Erythroblast (primary cell): ENCODE measurements around the gene UBE2I.
"Not testable (repeated sequence)": the region's sequence is repeated elsewhere in the genome, so short reads cannot be mapped to it uniquely, and the experiment has no call there.

ENCODE experiments used
- DNase-seq, 2 experiments: peaks; one replicate each; lab custom pipeline; 2025; lab: John Stamatoyannopoulos, UW
- GATA1 ChIP-seq: IDR thresholded peaks from 2 replicates; pipeline ENCODE4 v1.6.1; 2011; ENCODE audit warnings: low read depth, mild to moderate bottlenecking, control low read depth, low read length, moderate library complexity
- POLR2A ChIP-seq: IDR thresholded peaks from 2 replicates; pipeline ENCODE4 v1.6.1; 2011; ENCODE audit warnings: mild to moderate bottlenecking, low read length

UBE2I gene

DNA sequence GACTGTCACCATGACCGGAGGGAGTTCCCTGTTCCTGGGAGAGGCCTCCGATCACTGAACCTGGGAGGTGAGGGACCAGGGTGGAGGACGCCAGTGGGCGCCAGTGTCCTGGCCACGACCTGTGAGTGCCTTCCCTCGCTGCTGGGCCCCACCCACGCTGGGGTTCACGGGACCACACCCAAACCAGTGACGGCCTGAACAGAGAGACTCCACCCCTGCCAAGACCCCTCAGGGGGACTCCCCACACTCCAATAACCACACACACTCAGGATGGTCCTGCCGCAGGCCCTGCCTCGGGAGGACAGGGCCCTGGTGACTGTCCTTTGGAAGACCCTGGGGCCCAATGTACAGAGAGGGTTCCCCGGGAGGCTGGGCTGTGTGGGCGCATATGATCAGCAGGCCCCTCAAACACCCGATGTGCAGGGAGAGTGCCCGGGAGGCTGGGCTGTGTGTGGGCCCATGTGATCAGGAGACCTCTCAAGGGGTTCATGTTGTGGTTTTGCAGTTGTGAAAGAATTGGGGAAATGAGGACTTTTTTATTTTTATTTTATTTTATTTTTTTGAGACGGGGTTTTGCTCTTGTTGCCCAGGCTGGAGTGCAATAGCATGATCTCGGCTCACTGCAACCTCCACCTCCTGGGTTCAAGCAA lies 27.0 kb upstream of the UBE2I start:
- no peak for DNase-seq
- TF ChIP-seq POLR2A (no peak), GATA1 (no peak)

- TF ChIP-seq POLR2A (no peak), GATA1 (no peak)
- no peak for DNase-seq
Measured at GRCh38 chr16:1283296-1283695, 26.1 kb upstream of the UBE2I start.

- DNase-seq, result no peak
- TF ChIP-seq POLR2A, result no peak
- TF ChIP-seq GATA1, result no peak
Measured at GRCh38 chr16:1283996-1284616, 25.3 kb upstream of the UBE2I start.

GRCh38 chr16:1285669-1286512 lies 23.5 kb upstream of the UBE2I start:
- DNase-seq, result no peak
- TF ChIP-seq POLR2A (no peak), GATA1 (no peak)

- no peak for DNase-seq
- TF ChIP-seq GATA1, result no peak
- TF ChIP-seq POLR2A, result no peak
Measured at GRCh38 chr16:1286513-1287094, 22.8 kb upstream of the UBE2I start.

DNA sequence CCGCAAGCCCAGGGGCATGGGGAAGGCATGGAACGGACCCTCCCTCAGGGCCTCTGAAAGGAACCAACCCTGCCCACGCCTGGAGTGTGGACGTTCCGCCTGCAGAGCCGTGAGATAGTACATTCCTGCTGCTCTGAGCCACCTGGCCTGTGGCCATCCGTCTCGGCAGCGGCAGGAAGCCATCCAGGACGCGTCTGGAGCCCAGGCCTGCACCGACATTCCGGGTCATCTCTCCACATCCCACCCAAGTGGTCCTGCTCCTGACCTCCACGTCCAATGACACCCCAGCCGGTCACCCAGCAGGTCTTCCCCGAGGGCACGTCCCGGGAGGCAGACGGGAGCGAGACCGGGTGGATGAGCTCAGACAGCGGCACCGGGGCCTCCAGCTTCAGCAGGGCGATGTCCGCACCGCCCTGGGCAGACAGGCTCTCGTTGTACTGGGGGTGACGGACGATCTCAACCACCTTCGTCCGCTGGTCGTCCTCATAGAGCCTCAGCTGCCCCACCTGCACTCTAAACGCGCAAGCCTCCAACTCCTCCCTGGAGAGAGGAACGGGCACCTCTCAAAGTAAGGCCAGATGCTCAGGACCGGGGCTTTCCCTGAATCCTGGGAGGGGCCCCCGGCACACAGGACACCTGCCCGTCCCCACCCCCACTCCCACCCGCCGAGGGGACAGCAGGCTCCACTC lies 21.3 kb upstream of the UBE2I start:
- DNase-seq, result no peak
- TF ChIP-seq GATA1, result no peak
- TF ChIP-seq POLR2A, result no peak

- DNase-seq, result no peak
- no peak for TF ChIP-seq POLR2A
- TF ChIP-seq GATA1, result no peak
Measured at GRCh38 chr16:1288813-1289476, 20.5 kb upstream of the UBE2I start.

DNA sequence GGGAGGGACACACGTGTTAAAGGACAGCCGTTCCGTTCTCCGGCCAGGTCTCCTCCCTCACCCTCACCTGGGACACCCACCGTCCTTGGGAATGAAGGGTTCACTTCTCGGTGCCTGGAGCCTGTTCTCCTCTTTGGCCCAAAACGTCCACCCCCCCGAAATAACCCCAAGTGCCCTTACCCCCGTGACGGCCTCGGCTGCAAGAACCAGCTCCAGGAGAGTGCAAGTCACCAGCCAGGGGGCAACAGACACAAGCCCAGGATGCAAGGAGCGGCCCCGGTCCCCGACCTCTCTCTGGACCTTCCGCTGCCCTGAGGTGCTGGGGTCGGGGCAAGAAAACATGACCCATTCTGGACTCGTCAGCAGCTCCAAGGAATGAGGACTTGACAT lies 20.0 kb upstream of the UBE2I start:
- DNase-seq, result no peak
- TF ChIP-seq POLR2A (no peak), GATA1 (no peak)

- TF ChIP-seq GATA1 (no peak), POLR2A (no peak)
- DNase-seq, result no peak
Measured at GRCh38 chr16:1290063-1290501, 19.4 kb upstream of the UBE2I start.

DNA sequence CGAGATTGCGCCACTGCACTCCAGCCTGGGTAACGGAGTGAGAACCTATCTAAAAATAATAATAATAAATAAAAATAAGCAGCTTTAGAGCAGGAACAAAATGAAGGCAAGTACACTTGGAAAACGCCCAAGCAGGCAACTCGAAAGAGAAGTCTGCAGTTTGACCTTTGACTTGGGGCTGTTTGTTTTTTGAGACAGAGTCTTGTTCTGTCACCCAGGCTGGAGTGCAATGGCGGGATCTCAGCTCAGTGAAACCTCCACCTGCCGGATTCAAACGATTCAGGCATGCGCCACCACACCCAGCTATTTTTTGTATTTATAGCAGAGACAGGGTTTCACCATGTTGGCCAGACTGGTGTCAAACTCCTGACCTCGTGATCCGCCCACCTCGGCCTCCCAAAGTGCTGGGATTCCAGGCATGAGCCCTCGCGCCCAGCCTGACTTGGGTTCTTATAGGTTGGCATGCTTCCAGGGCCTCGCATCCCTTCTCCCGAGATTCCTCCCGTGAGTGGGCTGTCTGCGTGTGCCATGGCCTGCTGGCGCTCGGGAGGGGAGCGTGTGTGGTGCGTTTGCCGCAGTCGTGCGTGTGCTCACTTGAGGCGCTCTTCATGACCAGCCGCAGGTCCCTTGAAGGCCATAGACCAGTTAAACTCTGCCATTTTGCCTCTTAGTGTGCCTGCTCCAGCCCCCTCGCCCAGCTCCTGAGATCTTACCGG lies 18.4 kb upstream of the UBE2I start:
- TF ChIP-seq POLR2A, result no peak
- no peak for TF ChIP-seq GATA1
- no peak for DNase-seq

DNA sequence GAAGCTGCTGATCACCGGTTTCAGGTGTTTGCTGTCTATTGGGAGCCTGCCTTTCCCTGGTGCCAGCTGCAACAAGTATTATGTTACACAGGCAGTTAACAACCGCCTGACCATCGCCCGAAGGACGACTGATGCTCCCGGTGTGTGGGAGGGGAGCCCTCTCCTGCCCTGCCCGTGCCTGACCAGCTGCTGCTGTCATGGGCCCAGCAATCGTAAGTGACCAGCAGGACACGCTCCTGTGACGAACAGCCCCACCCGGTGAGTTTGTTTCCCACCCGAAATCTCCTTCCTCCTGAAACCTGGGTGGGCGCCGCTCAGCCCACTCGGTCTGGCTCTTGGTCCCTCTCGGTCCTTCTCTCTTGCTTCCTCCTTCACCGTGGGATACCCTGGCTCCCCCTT lies 17.9 kb upstream of the UBE2I start:
- TF ChIP-seq GATA1, result no peak
- no peak for TF ChIP-seq POLR2A
- no peak for DNase-seq

- not testable (repeated sequence) for DNase-seq
Measured at GRCh38 chr16:1292208-1292607, 17.2 kb upstream of the UBE2I start.

- DNase-seq, result not testable (repeated sequence)
Measured at GRCh38 chr16:1292808-1293207, 16.6 kb upstream of the UBE2I start.
